Fibroblast of pulmonary artery (primary cell): ENCODE measurements around the gene PRKCH.
A peak's percentile ranks its signal among the peaks of the same experiment; 100 is the strongest.
"Not testable (repeated sequence)": the region's sequence is repeated elsewhere in the genome, so short reads cannot be mapped to it uniquely, and the experiment has no call there.

Experiments used
- DNase-seq: peaks from one replicate; pipeline ENCODE4 v3.0.0-alpha.2; 2010; ENCODE audit warnings: low read depth
- H3K4me3 ChIP-seq: replicated peaks from 2 replicates; pipeline ENCODE4 v1.5.1; 2011; ENCODE audit warnings: low read depth, mild to moderate bottlenecking, control low read depth, low read length, moderate library complexity
- TF ChIP-seq, protein P1 (sequence below): IDR thresholded peaks from 2 replicates; pipeline ENCODE4 v1.5.1; 2011; ENCODE audit warnings: mild to moderate bottlenecking, control low read depth, low read length, inconsistent platforms; ENCODE audit errors: missing control alignments

PRKCH gene

GRCh38 chr14:61525293-61526011 lies 204.1 kb downstream of the PRKCH start:
- H3K4me3 ChIP-seq = no peak overlapping the region
- TF ChIP-seq, protein P1, sequence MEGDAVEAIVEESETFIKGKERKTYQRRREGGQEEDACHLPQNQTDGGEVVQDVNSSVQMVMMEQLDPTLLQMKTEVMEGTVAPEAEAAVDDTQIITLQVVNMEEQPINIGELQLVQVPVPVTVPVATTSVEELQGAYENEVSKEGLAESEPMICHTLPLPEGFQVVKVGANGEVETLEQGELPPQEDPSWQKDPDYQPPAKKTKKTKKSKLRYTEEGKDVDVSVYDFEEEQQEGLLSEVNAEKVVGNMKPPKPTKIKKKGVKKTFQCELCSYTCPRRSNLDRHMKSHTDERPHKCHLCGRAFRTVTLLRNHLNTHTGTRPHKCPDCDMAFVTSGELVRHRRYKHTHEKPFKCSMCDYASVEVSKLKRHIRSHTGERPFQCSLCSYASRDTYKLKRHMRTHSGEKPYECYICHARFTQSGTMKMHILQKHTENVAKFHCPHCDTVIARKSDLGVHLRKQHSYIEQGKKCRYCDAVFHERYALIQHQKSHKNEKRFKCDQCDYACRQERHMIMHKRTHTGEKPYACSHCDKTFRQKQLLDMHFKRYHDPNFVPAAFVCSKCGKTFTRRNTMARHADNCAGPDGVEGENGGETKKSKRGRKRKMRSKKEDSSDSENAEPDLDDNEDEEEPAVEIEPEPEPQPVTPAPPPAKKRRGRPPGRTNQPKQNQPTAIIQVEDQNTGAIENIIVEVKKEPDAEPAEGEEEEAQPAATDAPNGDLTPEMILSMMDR = no peak
- DNase-seq = peak; percentile 88

DNA sequence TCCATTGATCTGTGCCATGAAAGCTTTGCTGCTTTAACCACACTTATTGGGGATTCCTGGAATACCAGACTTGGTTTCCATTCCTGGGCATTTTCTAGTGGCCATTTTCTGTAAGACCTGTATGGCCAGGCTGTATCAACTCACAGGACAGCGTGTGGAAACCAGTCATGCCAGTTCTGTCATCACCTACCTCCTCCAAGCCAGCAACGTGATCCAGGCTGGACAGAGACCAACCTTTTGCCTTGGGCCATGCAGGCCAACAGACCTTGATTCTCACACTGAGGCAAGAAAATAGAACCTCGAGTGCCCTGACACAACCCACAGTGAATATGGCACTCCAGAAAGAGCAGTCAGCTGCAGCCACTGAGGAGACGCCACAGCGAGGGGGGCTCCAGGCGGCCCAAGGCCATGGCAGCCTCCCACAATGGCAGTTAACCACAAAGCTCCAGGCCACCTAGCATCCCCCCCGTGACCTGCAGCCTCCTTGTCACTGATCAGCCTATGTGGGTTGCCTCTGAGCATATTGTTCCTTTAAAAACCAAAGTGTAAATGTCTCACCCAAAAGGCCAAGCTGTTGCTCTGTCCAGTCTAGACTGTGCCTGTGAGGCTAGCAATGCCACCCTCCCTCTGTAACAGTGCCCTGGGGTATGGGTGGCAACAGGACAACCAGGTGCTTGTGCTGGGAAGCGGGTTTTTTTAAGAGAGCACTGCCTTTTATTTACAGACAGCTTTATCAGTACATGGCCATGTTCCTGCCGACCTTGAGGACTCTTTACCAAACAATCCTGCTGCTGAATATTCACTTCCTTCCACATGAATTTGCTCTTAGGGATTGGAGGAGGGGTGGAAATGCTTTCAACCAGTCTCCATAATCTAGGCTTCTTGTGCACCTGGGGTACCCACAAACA lies 205.3 kb downstream of the PRKCH start:
- TF ChIP-seq, protein P1 = no peak
- H3K4me3 ChIP-seq = no peak overlapping the region
- no peak for DNase-seq

DNA sequence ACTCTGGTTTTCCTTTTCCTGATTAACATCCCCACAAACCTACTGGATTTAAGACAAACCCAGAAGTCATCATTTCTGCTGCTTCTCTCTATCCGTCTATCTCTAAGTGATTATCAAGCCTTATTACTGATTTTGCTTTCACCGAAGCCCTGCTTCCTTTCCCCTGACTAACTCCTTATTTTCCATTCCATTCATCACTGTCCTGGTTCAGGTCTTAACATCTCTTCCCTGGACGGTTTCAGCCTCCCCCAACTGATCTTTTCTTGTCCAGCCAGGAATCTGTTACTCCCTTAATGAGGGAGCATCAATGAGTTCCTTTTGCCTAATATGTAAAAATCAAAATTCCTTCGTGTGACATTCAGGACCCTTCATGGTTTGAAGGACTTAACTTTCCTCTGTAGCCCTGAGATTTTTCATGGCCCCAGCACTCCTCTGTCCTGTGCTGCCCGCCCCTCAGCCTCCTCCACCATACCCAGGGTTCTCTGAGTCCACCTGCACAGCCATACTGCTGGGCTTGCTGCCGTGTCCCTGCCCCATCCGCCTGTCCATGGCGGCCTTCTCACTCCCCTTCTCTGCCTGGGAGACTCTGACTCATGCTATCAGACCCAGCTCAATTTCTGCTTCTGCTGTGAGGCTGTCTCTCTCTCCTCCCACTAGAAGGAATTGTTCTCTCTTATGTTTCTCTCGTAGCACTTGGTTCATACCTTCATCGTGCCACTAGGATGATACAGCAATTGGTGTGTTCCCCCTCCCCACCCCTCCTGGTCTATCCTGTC lies 206.1 kb downstream of the PRKCH start:
- DNase-seq = peak; percentile 89
- H3K4me3 ChIP-seq = no peak overlapping the region
- TF ChIP-seq, protein P1 = no peak

DNA sequence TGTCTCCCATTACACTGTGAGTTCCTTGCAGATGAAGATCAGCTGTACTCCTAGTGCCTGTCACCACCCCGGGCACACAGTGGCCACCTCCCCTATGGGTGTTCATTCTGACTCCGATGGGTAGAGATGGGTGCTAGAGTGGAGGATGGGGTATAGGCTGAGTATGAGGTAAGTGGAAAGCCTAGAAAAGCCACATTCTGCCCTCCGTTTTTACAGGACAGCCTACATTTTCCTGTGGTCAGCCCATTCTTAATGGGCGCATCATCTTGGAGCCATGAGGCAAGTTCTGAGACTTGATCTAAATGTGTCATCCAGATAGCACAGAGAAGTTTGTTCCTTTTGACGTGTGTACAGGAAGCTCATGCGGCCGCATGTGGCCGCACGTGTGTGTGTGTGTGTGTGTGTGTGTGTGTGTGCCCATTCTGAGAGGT lies 207.2 kb downstream of the PRKCH start:
- peak; percentile 75 for DNase-seq
- TF ChIP-seq, protein P1 = no peak
- no peak overlapping the region for H3K4me3 ChIP-seq

- DNase-seq, H3K4me3 ChIP-seq: not testable (repeated sequence)
These were observed 208.0 kb downstream of the PRKCH start for GRCh38 chr14:61529360-61529759.

DNA sequence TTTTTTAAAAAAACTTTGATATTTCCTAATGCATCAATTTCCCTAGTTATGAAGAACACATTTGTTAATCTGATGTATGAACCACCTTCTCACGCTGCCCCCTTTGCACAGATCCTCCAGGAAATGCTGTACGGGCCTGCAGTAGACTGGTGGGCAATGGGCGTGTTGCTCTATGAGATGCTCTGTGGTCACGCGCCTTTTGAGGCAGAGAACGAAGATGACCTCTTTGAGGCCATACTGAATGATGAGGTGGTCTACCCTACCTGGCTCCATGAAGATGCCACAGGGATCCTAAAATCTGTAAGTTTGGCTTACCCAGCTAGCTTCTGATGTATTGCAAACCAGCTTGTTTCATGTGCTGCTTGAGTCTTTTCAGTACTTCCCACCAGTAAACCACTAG lies 208.9 kb downstream of the PRKCH start:
- TF ChIP-seq, protein P1 = no peak
- no peak overlapping the region for H3K4me3 ChIP-seq
- no peak for DNase-seq

GRCh38 chr14:61530896-61531295 lies 209.5 kb downstream of the PRKCH start:
- DNase-seq = no peak
- no peak overlapping the region for H3K4me3 ChIP-seq
- TF ChIP-seq, protein P1 = no peak
